CD14-positive monocyte (primary cell): ENCODE data around the gene SLC25A2. TPM values are rescaled to one million over a fixed set of nuclear protein-coding genes. Genes with fewer than 3 reads are reported as not detected.

Experiments
- DNase-seq, 3 donors: peaks; one replicate each; pipeline ENCODE4 v3.0.0-alpha.2; 2011 to 2022
- H2AFZ ChIP-seq: 2 replicates; pipeline ENCODE4 v1.6.0; 2012; ENCODE audit warnings: mild to moderate bottlenecking, low read depth, low read length, inconsistent platforms; ENCODE audit not compliant: insufficient read depth, poor library complexity, severe bottlenecking
- H3K27ac ChIP-seq, 2 donors: 1 replicate in 1 of 2; 2 replicates in 1 of 2; pipeline ENCODE4 v1.5.1; 2012 to 2013; ENCODE audit warnings: low read length in 2 of 2, control low read depth in 1 of 2, inconsistent platforms in 1 of 2, low read depth in 1 of 2, mild to moderate bottlenecking in 1 of 2
- H3K27me3 ChIP-seq, 2 donors: one replicate each; pipeline versions ENCODE4 v1.6.0 to v1.6.1; 2011 to 2013; ENCODE audit warnings: low read length in 2 of 2; ENCODE audit not compliant: control insufficient read depth in 2 of 2, insufficient read depth in 2 of 2
- H3K36me3 ChIP-seq, 2 donors: replicated peaks in 1 of 2; 1 replicate in 1 of 2; 2 replicates in 1 of 2; pipeline versions ENCODE4 v1.5.1 to v1.6.1; 2012 to 2013; ENCODE audit warnings: low read length in 2 of 2, control low read depth in 1 of 2, inconsistent platforms in 1 of 2, mild to moderate bottlenecking in 1 of 2; ENCODE audit not compliant: insufficient read depth in 2 of 2, control insufficient read depth in 1 of 2
- H3K4me1 ChIP-seq, 2 donors: 1 replicate in 1 of 2; 2 replicates in 1 of 2; pipeline versions ENCODE4 v1.5.1 to v1.6.1; 2012 to 2013; ENCODE audit warnings: low read length in 2 of 2, control low read depth in 1 of 2, inconsistent platforms in 1 of 2, mild to moderate bottlenecking in 1 of 2, moderate library complexity in 1 of 2; ENCODE audit not compliant: insufficient read depth in 2 of 2, control insufficient read depth in 1 of 2
- H3K4me2 ChIP-seq: replicated peaks from 2 replicates; pipeline ENCODE3; 2012; ENCODE audit warnings: low read length, moderate library complexity, mild to moderate bottlenecking; ENCODE audit not compliant: poor library complexity, severe bottlenecking; ENCODE audit errors: extremely low read depth
- H3K4me3 ChIP-seq, 3 experiments: fragments of 200-600 bp in 1 of 3; sonication (generic) in 1 of 3; replicated peaks in 1 of 3; 1 replicate in 2 of 3; 2 replicates in 1 of 3; pipeline ENCODE4 v1.5.1; 2011 to 2013; ENCODE audit warnings: low read length in 3 of 3, mild to moderate bottlenecking in 3 of 3, control low read depth in 2 of 3, low read depth in 2 of 3, inconsistent platforms in 1 of 3, moderate library complexity in 1 of 3
- H3K79me2 ChIP-seq: 2 replicates; pipeline ENCODE4 v1.6.0; 2012; ENCODE audit warnings: mild to moderate bottlenecking, control low read depth, inconsistent platforms, low read length, moderate library complexity; ENCODE audit not compliant: insufficient read depth
- H3K9ac ChIP-seq: 2 replicates; pipeline ENCODE4 v1.6.0; 2017; ENCODE audit warnings: low read length, mild to moderate bottlenecking; ENCODE audit not compliant: insufficient read depth, poor library complexity, severe bottlenecking
- H3K9me3 ChIP-seq, 2 donors: replicated peaks in 1 of 2; 1 replicate in 1 of 2; 2 replicates in 1 of 2; pipeline versions ENCODE4 v1.5.1 to v1.6.1; 2012 to 2013; ENCODE audit warnings: low read length in 2 of 2, control low read depth in 1 of 2; ENCODE audit not compliant: control insufficient read depth in 1 of 2, insufficient read depth in 1 of 2
- H4K20me1 ChIP-seq: 2 replicates; pipeline ENCODE4 v1.6.0; 2012; ENCODE audit warnings: mild to moderate bottlenecking, low read length, control low read depth, moderate library complexity; ENCODE audit not compliant: insufficient read depth
- H3K27ac Mint-ChIP-seq, 7 donors: one replicate each; pipeline ENCODE4 v1.8.0; 2020; ENCODE audit warnings: mild to moderate bottlenecking in 7 of 7, mixed read lengths in 7 of 7, moderate library complexity in 6 of 7, inconsistent platforms in 2 of 7
- H3K27me3 Mint-ChIP-seq, 3 donors: one replicate each; pipeline ENCODE4 v1.8.0; 2021 to 2022; ENCODE audit warnings: low read depth in 3 of 3, mild to moderate bottlenecking in 3 of 3, mixed read lengths in 3 of 3, moderate library complexity in 3 of 3, inconsistent platforms in 1 of 3
- H3K36me3 Mint-ChIP-seq, 2 donors: one replicate each; pipeline ENCODE4 v1.8.0; 2020; ENCODE audit warnings: mixed read lengths in 2 of 2, inconsistent platforms in 1 of 2, mild to moderate bottlenecking in 1 of 2
- H3K4me1 Mint-ChIP-seq: one replicate; pipeline ENCODE4 v1.8.0; 2020; ENCODE audit warnings: mild to moderate bottlenecking, mixed read lengths
- H3K4me3 Mint-ChIP-seq, 2 donors: one replicate each; pipeline ENCODE4 v1.8.0; 2020; ENCODE audit warnings: mild to moderate bottlenecking in 2 of 2, mixed read lengths in 2 of 2, moderate library complexity in 1 of 2
- H3K9me3 Mint-ChIP-seq, 7 donors: one replicate each; pipeline ENCODE4 v1.8.0; 2020 to 2022; ENCODE audit warnings: mixed read lengths in 7 of 7, mild to moderate bottlenecking in 6 of 7, moderate library complexity in 6 of 7, inconsistent platforms in 2 of 7
- WGBS: methylation state at CpG from one replicate; pipeline ENCODE4 v1.1.5; 2013; ENCODE audit warnings: missing lambda C conversion rate; ENCODE audit not compliant: insufficient coverage; 5-methylcytosine and 5-hydroxymethylcytosine counted together
- intact Hi-C, 2 donors: fragments of 100-400 bp; cut with micrococcal nuclease; formaldehyde crosslinking; loops; one replicate each; pipeline versions ENCODE4 v1.15.0 to v1.15.1; 2023
- polyA plus RNA-seq, 3 donors: library from polyadenylated mRNA; depleted of rRNA in 1 of 3; unstranded in 2 of 3; stranded (reverse) in 1 of 3; fragments of 300-500 nt in 2 of 3; fragments of >200 nt in 1 of 3; fragmentation: Illumina TruSeq in 2 of 3; gene quantifications; 1 replicate in 2 of 3; 2 replicates in 1 of 3; pipeline ENCODE4 v1.2.3, GENCODE V29; 2012 to 2021
- TF ChIP-seq, protein P1 (sequence below): fragments of 200-600 bp; IDR thresholded peaks from one replicate; pipeline ENCODE4 v1.8.0; 2022; ENCODE audit warnings: antibody characterized with exemption, mild to moderate bottlenecking

Gene SLC25A2
- polyA plus RNA-seq, 3 donors, result not detected

GRCh38 chr5:141313711-141314110 is 9.9 kb upstream of the SLC25A2 start:
- no peak overlapping the region for H3K9ac ChIP-seq
- no peak overlapping the region for H3K27ac ChIP-seq
- no peak overlapping the region for H3K4me3 ChIP-seq
- H3K36me3 Mint-ChIP-seq, result peaks cover 3 to 17% of the 10 kb centered on the region in 2 donors
- H3K27ac Mint-ChIP-seq, result no peak overlapping the region
- no peaks in the 10 kb centered on the region for H3K4me1 Mint-ChIP-seq
- H3K9me3 Mint-ChIP-seq, result peaks cover 45 to 97% (median 82%) of the 10 kb centered on the region in 7 donors
- peaks cover 0 to 8% of the 10 kb centered on the region in 2 donors for H3K36me3 ChIP-seq
- TF ChIP-seq, protein P1, sequence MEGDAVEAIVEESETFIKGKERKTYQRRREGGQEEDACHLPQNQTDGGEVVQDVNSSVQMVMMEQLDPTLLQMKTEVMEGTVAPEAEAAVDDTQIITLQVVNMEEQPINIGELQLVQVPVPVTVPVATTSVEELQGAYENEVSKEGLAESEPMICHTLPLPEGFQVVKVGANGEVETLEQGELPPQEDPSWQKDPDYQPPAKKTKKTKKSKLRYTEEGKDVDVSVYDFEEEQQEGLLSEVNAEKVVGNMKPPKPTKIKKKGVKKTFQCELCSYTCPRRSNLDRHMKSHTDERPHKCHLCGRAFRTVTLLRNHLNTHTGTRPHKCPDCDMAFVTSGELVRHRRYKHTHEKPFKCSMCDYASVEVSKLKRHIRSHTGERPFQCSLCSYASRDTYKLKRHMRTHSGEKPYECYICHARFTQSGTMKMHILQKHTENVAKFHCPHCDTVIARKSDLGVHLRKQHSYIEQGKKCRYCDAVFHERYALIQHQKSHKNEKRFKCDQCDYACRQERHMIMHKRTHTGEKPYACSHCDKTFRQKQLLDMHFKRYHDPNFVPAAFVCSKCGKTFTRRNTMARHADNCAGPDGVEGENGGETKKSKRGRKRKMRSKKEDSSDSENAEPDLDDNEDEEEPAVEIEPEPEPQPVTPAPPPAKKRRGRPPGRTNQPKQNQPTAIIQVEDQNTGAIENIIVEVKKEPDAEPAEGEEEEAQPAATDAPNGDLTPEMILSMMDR, result no peak
- no peaks in the 10 kb centered on the region for H4K20me1 ChIP-seq
- no peak overlapping the region for H3K4me2 ChIP-seq
- intact Hi-C loops, result no loop called here
- peaks cover 54 to 89% of the 10 kb centered on the region in 2 donors for H3K9me3 ChIP-seq
- H3K79me2 ChIP-seq, result peaks cover 5% of the 10 kb centered on the region
- no peak overlapping the region for H2AFZ ChIP-seq
- peaks cover 0 to 1% (median 0%) of the 10 kb centered on the region in 3 donors for H3K27me3 Mint-ChIP-seq
- no peak for DNase-seq
- H3K4me3 Mint-ChIP-seq, result no peak overlapping the region
- H3K4me1 ChIP-seq, result no peaks in the 10 kb centered on the region
- no peaks in the 10 kb centered on the region for H3K27me3 ChIP-seq

DNA sequence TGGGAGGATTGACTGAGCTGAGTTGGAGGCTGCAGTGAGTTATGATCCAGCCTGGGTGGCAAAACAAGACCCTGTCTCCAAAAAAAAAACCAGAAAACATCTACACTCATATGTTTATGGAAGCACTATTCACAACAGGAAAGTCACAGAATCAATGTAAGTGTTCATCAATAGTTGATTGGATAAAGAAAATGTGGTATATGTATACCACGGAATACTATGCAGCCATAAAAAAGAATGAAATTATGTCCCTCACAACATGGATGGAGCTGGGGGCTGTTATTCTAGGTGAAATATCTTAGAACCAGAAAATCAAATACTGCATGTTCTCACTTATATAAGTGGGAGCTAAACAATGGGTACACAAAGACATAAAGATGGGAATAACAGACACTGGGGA is 2.8 kb upstream of the SLC25A2 start:
- Histone ChIP-seq H4K20me1 (no peaks in the 10 kb centered on the region), H2AFZ (no peak overlapping the region), H3K27ac (no peak overlapping the region), H3K4me2 (no peak overlapping the region), H3K4me1 (no peaks in the 10 kb centered on the region), H3K79me2 (no peaks in the 10 kb centered on the region), H3K4me3 (no peak overlapping the region), H3K27me3 (no peaks in the 10 kb centered on the region), H3K9ac (no peak overlapping the region), H3K9me3 (peaks cover 74 to 85% of the 10 kb centered on the region in 2 donors), H3K36me3 (no peaks in the 10 kb centered on the region)
- no peak for DNase-seq
- no peaks in the 10 kb centered on the region for H3K27me3 Mint-ChIP-seq
- TF ChIP-seq, protein P1, result no peak
- peaks cover 47 to 89% (median 80%) of the 10 kb centered on the region in 7 donors for H3K9me3 Mint-ChIP-seq
- H3K4me1 Mint-ChIP-seq, result no peaks in the 10 kb centered on the region
- WGBS, result no CpG with 5 or more reads among the region's 1 CpG
- no peak overlapping the region for H3K27ac Mint-ChIP-seq
- H3K4me3 Mint-ChIP-seq, result no peak overlapping the region
- peaks cover 0 to 2% of the 10 kb centered on the region in 2 donors for H3K36me3 Mint-ChIP-seq
- intact Hi-C loops, result no loop called here
